Body of pancreas (tissue), 4 donors: ENCODE measurements around the gene MPC1L. TPM values are rescaled to one million over a fixed set of nuclear protein-coding genes. Genes with fewer than 3 reads are reported as not detected.
A peak's percentile ranks its signal among the peaks of the same experiment; 100 is the strongest.

Experiments
- ATAC-seq: fragments of 150-250 bp; one replicate; pipeline ENCODE4 v1.9.1; 2016
- DNase-seq, 4 donors: peaks; one replicate each; pipeline ENCODE4 v3.0.0-alpha.2; 2019
- H3K27ac ChIP-seq, 4 donors: fragments of 200-600 bp; sonication (generic); 1 replicate in 3 of 4; 2 replicates in 1 of 4; pipeline versions ENCODE4 v1.5.1 to v1.6.1; 2016 to 2019; ENCODE audit warnings: mild to moderate bottlenecking in 1 of 4, mixed read lengths in 1 of 4, moderate library complexity in 1 of 4
- H3K27me3 ChIP-seq, 2 donors: fragments of 200-600 bp; sonication (generic); one replicate each; pipeline ENCODE4 v1.6.0; 2016; ENCODE audit warnings: mild to moderate bottlenecking in 1 of 2
- H3K36me3 ChIP-seq, 2 donors: fragments of 200-600 bp; sonication (generic); replicated peaks in 1 of 2; 2 replicates each; pipeline ENCODE4 v1.5.1; 2016; ENCODE audit warnings: low read depth in 2 of 2; ENCODE audit not compliant: insufficient read depth in 1 of 2
- H3K4me1 ChIP-seq: fragments of 200-600 bp; sonication (generic); one replicate; pipeline ENCODE4 v1.6.0; 2016
- H3K4me3 ChIP-seq, 2 donors: fragments of 200-600 bp; sonication (generic); 1 replicate in 1 of 2; 2 replicates in 1 of 2; pipeline ENCODE4 v1.5.1; 2016 to 2019
- H3K9me3 ChIP-seq, 3 donors: fragments of 200-600 bp; sonication (generic); 1 replicate in 2 of 3; 2 replicates in 1 of 3; pipeline ENCODE4 v1.5.1; 2016
- CTCF ChIP-seq, 7 experiments: fragments of 450-650 bp in 4 of 7; fragments of 200-600 bp in 3 of 7; sonication (generic) in 3 of 7; IDR thresholded peaks; one replicate each; pipeline ENCODE4 v1.5.1; 2016 to 2019; ENCODE audit warnings: antibody characterized with exemption in 7 of 7
- POLR2A ChIP-seq, 3 donors: fragments of 450-650 bp; IDR thresholded peaks; one replicate each; pipeline ENCODE4 v1.6.1; 2016; ENCODE audit warnings: antibody characterized with exemption in 3 of 3, mild to moderate bottlenecking in 2 of 3
- WGBS, 2 donors: methylation state at CpG; one replicate each; pipeline ENCODE4 v1.1.5; 2017; 5-methylcytosine and 5-hydroxymethylcytosine counted together
- intact Hi-C: fragments of 100-400 bp; cut with DNase I; formaldehyde crosslinking; loops from one replicate; pipeline ENCODE4 v1.15.1; 2023
- total RNA-seq, 2 donors: library from RNA; depleted of rRNA; stranded (reverse); fragments of >200 nt; gene quantifications; one replicate each; pipeline ENCODE4 v1.1.0, GENCODE V29; 2016

Gene MPC1L
- total RNA-seq, 2 donors from 2014 or later, result not detected

- no peak overlapping the region for H3K27ac ChIP-seq
- no peak overlapping the region for H3K4me3 ChIP-seq
- intact Hi-C loops, result loop anchor here (10.0 kb wide), 1 partner anchor 1104 kb away; no protein-coding TSS in a partner anchor
- 83 to 94% methylated on average over 4 to 5 of the region's 5 CpGs for WGBS, 2 donors
- no peak for TF ChIP-seq CTCF (IDR thresholded peaks at IDR 0.05)
- TF ChIP-seq POLR2A (IDR thresholded peaks at IDR 0.05), result no peak
- no peak for DNase-seq
- no peak for ATAC-seq
- peaks cover 0 to 2% of the 10 kb centered on the region in 2 donors for H3K36me3 ChIP-seq
- no peaks in the 10 kb centered on the region for H3K27me3 ChIP-seq
- H3K4me1 ChIP-seq, result no peaks in the 10 kb centered on the region
- no peaks in the 10 kb centered on the region for H3K9me3 ChIP-seq
Measured at GRCh38 chrX:40628506-40628905, 5.3 kb downstream of the MPC1L start.

- 75 to 81% methylated on average over 2 to 4 of the region's 4 CpGs for WGBS, 2 donors
- TF ChIP-seq CTCF (IDR thresholded peaks at IDR 0.05), result no peak
- TF ChIP-seq POLR2A (IDR thresholded peaks at IDR 0.05), result no peak
Measured at GRCh38 chrX:40632199-40632598, 9.0 kb downstream of the MPC1L start.

GRCh38 chrX:40637687-40638086 lies 14.5 kb downstream of the MPC1L start:
- no peak for TF ChIP-seq CTCF (IDR thresholded peaks at IDR 0.05)
- no peak for TF ChIP-seq POLR2A (IDR thresholded peaks at IDR 0.05)
- H3K4me3 ChIP-seq, result no peak overlapping the region
- no peak overlapping the region for H3K27ac ChIP-seq
- no peaks in the 10 kb centered on the region for H3K4me1 ChIP-seq
- WGBS, 2 donors, result 93 to 96% methylated on average over 3 of the region's 3 CpGs
- intact Hi-C loops, result no loop called here
- no peaks in the 10 kb centered on the region for H3K36me3 ChIP-seq
- no peaks in the 10 kb centered on the region for H3K9me3 ChIP-seq
- no peaks in the 10 kb centered on the region for H3K27me3 ChIP-seq
- DNase-seq (no peak), ATAC-seq (no peak)

More at GRCh38 chrX:40632199-40632598, 9.0 kb downstream of the MPC1L start:
- DNase-seq (no peak), ATAC-seq (no peak)
- intact Hi-C loops, result no loop called here
- Histone ChIP-seq H3K4me1 (no peaks in the 10 kb centered on the region), H3K36me3 (peaks cover 0 to 2% of the 10 kb centered on the region in 2 donors), H3K27ac (no peak overlapping the region), H3K27me3 (no peaks in the 10 kb centered on the region), H3K9me3 (no peaks in the 10 kb centered on the region), H3K4me3 (no peak overlapping the region)

- H3K4me1 ChIP-seq, result peaks cover 21% of the 10 kb centered on the region
Measured at GRCh38 chrX:40644176-40644575, 20.9 kb downstream of the MPC1L start.

More at GRCh38 chrX:40644176-40644575, 20.9 kb downstream of the MPC1L start:
- H3K27me3 ChIP-seq, result no peaks in the 10 kb centered on the region
- DNase-seq (peak in 1 of 4 donors; percentile 12), ATAC-seq (no peak)
- no peak for TF ChIP-seq CTCF (IDR thresholded peaks at IDR 0.05)
- TF ChIP-seq POLR2A (IDR thresholded peaks at IDR 0.05), result no peak
- WGBS, 2 donors, result 37 to 49% methylated on average over 5 of the region's 5 CpGs
- peak overlapping the region in 3 of 4 donors; percentile 55 to 85 (median 74) for H3K27ac ChIP-seq
- H3K4me3 ChIP-seq, result no peak overlapping the region
- intact Hi-C loops, result no loop called here
- H3K36me3 ChIP-seq, result no peaks in the 10 kb centered on the region
- no peaks in the 10 kb centered on the region for H3K9me3 ChIP-seq
